Measurements from ENCODE around the gene NOXO1. TPM values are rescaled to one million over a fixed set of nuclear protein-coding genes. Genes with fewer than 3 reads are reported as not detected.

Gene NOXO1
- polyA plus RNA-seq, 1 donor (not counting 4 experiments of a cell fraction or from before 2014, with no cell fraction given): 0.38 TPM

DNA sequence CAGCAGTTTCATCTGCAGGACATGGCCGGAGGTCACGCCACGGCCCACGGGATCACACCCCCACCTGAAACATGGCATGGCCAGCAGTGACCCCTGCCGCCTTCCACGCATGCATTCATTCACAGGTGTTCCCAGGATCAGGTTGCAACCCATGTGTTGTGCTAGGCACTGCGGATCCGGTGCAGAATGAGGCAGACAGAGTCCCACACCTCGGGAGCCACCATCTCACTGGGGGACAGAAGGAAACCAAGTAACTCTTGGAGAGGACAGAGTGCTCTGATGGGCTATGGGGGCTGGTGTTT lies 33.9 kb downstream of the NOXO1 start:
- DNase-seq (ENCODE audit: low read depth, low spot score) (no peak), FAIRE-seq (no peak)
- TF ChIP-seq EZH2 (IDR thresholded peaks at IDR 0.05; ENCODE audit: low read length) (no peak), CTCF (optimal IDR thresholded peaks at IDR 0.05 in 1 of 3, IDR thresholded peaks at IDR 0.05 in 1 of 3, conservative IDR thresholded peaks at IDR 0.05 in 1 of 3; ENCODE audit: extremely low read depth in 1 of 3, insufficient read depth in 2 of 3, low read length in 3 of 3) (no peak)
- H4K20me1 ChIP-seq (ENCODE audit: control insufficient read depth, extremely low read depth, insufficient read depth, low read length): no peaks in the 10 kb centered on the region
- no peaks in the 10 kb centered on the region for H3K9me3 ChIP-seq (ENCODE audit: control insufficient read depth, low read depth, low read length)
- no peak overlapping the region for H3K27ac ChIP-seq (ENCODE audit: control insufficient read depth, insufficient read depth, low read length)
- no peak overlapping the region for H2AFZ ChIP-seq (ENCODE audit: control insufficient read depth, low read length)
- no peak overlapping the region for H3K4me3 ChIP-seq (ENCODE audit: control insufficient read depth in 2 of 3, extremely low read depth in 1 of 3, insufficient read depth in 2 of 3, low read depth in 1 of 3, low read length in 3 of 3)
- no peak overlapping the region for H3K9ac ChIP-seq (ENCODE audit: control insufficient read depth, extremely low read depth, insufficient read depth, low read length)
- H3K27me3 ChIP-seq (ENCODE audit: control insufficient read depth, extremely low read depth, insufficient read depth, low read length): no peaks in the 10 kb centered on the region
- no peaks in the 10 kb centered on the region for H3K9me1 ChIP-seq (ENCODE audit: control insufficient read depth, extremely low read depth, insufficient read depth, low read length)
- H3K4me2 ChIP-seq (ENCODE audit: control insufficient read depth, extremely low read depth, insufficient read depth, low read depth, low read length): no peak overlapping the region
- dilution Hi-C loops (cut with MboI; ENCODE audit: extremely low pct_ligation_motif_present, low sequenced_read_pairs): no loop called here
- peaks cover 26% of the 10 kb centered on the region for H3K4me1 ChIP-seq (ENCODE audit: control insufficient read depth, extremely low read depth, insufficient read depth, low read length)
- H3K36me3 ChIP-seq (ENCODE audit: control insufficient read depth in 2 of 2, extremely low read depth in 1 of 2, insufficient read depth in 2 of 2, low read length in 2 of 2): no peaks in the 10 kb centered on the region
- no peaks in the 10 kb centered on the region for H3K79me2 ChIP-seq (ENCODE audit: control insufficient read depth, insufficient read depth, low read length)

DNA sequence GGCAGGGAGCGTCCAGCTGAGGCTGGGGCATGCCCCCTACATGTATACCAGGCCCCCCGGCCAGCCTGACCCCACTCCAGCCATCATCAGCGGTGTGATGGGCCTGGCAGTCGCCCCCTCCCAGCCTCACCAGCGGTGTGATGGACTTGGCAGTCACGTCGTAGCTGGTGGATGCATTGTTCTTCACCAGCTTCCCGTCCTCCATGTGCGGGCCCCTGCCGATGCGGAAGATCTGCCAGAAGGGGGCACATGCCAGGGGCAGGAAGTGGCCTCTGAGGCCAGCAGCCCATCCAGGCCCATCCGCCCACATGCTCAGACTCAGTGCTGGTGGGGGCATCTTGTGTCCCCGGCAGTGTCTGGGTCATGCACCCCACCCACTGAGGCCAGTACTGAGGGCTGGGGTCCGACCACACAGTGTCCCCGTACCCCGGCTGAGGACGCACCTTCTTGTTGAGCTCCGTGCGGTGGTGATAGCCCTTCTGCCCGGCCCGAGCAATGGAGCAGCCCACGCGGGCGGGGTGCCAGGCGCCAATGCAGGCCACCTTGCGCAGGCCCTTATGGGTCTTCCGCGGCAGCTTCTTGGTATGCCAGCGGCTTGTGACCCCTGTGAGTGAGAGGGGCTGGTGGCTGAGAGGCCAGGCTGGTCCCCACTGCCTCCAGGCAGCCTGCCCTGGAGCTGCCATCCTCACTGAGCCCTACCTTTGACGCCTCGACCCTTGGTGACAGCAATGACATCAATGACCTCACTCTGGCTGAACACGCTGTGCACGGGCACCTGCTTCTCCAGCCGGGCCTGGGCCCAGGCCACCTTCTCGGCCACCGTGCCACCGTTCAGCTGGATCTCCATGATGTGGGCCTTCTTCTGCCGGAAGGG lies 34.5 kb downstream of the NOXO1 start:
- Histone ChIP-seq H3K4me3 (ENCODE audit: control insufficient read depth in 2 of 3, extremely low read depth in 1 of 3, insufficient read depth in 2 of 3, low read depth in 1 of 3, low read length in 3 of 3) (no peak overlapping the region), H3K4me2 (ENCODE audit: control insufficient read depth, extremely low read depth, insufficient read depth, low read depth, low read length) (no peak overlapping the region), H2AFZ (ENCODE audit: control insufficient read depth, low read length) (no peak overlapping the region), H3K79me2 (ENCODE audit: control insufficient read depth, insufficient read depth, low read length) (no peaks in the 10 kb centered on the region), H3K27me3 (ENCODE audit: control insufficient read depth, extremely low read depth, insufficient read depth, low read length) (no peaks in the 10 kb centered on the region), H3K9ac (ENCODE audit: control insufficient read depth, extremely low read depth, insufficient read depth, low read length) (no peak overlapping the region), H3K36me3 (ENCODE audit: control insufficient read depth in 2 of 2, extremely low read depth in 1 of 2, insufficient read depth in 2 of 2, low read length in 2 of 2) (no peaks in the 10 kb centered on the region), H3K9me3 (ENCODE audit: control insufficient read depth, low read depth, low read length) (no peaks in the 10 kb centered on the region), H3K4me1 (ENCODE audit: control insufficient read depth, extremely low read depth, insufficient read depth, low read length) (peaks cover 32% of the 10 kb centered on the region), H3K9me1 (ENCODE audit: control insufficient read depth, extremely low read depth, insufficient read depth, low read length) (no peaks in the 10 kb centered on the region), H3K27ac (ENCODE audit: control insufficient read depth, insufficient read depth, low read length) (no peak overlapping the region), H4K20me1 (ENCODE audit: control insufficient read depth, extremely low read depth, insufficient read depth, low read length) (no peaks in the 10 kb centered on the region)
- FAIRE-seq (no peak), DNase-seq (ENCODE audit: low read depth, low spot score) (no peak)
- dilution Hi-C loops (cut with MboI; ENCODE audit: extremely low pct_ligation_motif_present, low sequenced_read_pairs): no loop called here
- TF ChIP-seq EZH2 (IDR thresholded peaks at IDR 0.05; ENCODE audit: low read length) (no peak), CTCF (optimal IDR thresholded peaks at IDR 0.05 in 1 of 3, IDR thresholded peaks at IDR 0.05 in 1 of 3, conservative IDR thresholded peaks at IDR 0.05 in 1 of 3; ENCODE audit: extremely low read depth in 1 of 3, insufficient read depth in 2 of 3, low read length in 3 of 3) (no peak)

Measured in keratinocyte (primary cell).